Measurements from ENCODE around the gene CD109. TPM values are rescaled to one million over a fixed set of nuclear protein-coding genes. Genes with fewer than 3 reads are reported as not detected.

Gene CD109
- total and polyA plus RNA-seq, 2 experiments from 2014 or later, result 1.5 to 2.1 TPM

- Histone ChIP-seq H3K9me3 (ENCODE audit: low read depth) (no peaks in the 10 kb centered on the region), H3K4me1 (ENCODE audit: low read depth) (no peaks in the 10 kb centered on the region), H3K27me3 (no peaks in the 10 kb centered on the region), H3K27ac (no peak overlapping the region), H3K36me3 (no peaks in the 10 kb centered on the region), H3K4me3 (no peak overlapping the region)
- DNase-seq (ENCODE audit: low read depth in 1 of 2, low spot score in 1 of 2), result no peak
- no peak for TF ChIP-seq CTCF (IDR thresholded peaks at IDR 0.05; ENCODE audit: low read depth, low read length)
Measured at GRCh38 chr6:73784726-73785505, 88.9 kb downstream of the CD109 start.

- Histone ChIP-seq H3K9me3 (ENCODE audit: low read depth) (no peaks in the 10 kb centered on the region), H3K27ac (no peak overlapping the region), H3K36me3 (no peaks in the 10 kb centered on the region), H3K4me3 (no peak overlapping the region), H3K27me3 (no peaks in the 10 kb centered on the region), H3K4me1 (ENCODE audit: low read depth) (no peaks in the 10 kb centered on the region)
- DNase-seq (ENCODE audit: low read depth in 1 of 2, low spot score in 1 of 2), result no peak
- no peak for TF ChIP-seq CTCF (IDR thresholded peaks at IDR 0.05; ENCODE audit: low read depth, low read length)
Measured at GRCh38 chr6:73790574-73790973, 94.6 kb downstream of the CD109 start.

- Histone ChIP-seq H3K4me1 (ENCODE audit: low read depth) (no peaks in the 10 kb centered on the region), H3K27ac (no peak overlapping the region), H3K9me3 (ENCODE audit: low read depth) (no peaks in the 10 kb centered on the region), H3K36me3 (no peaks in the 10 kb centered on the region), H3K27me3 (no peaks in the 10 kb centered on the region), H3K4me3 (no peak overlapping the region)
- TF ChIP-seq CTCF (IDR thresholded peaks at IDR 0.05; ENCODE audit: low read depth, low read length), result no peak
- no peak for DNase-seq (ENCODE audit: low read depth in 1 of 2, low spot score in 1 of 2)
Measured at GRCh38 chr6:73791336-73791735, 95.3 kb downstream of the CD109 start.

- no peaks in the 10 kb centered on the region for H3K9me3 ChIP-seq (ENCODE audit: low read depth)
- no peaks in the 10 kb centered on the region for H3K27me3 ChIP-seq
- no peak overlapping the region for H3K4me3 ChIP-seq
- TF ChIP-seq CTCF (IDR thresholded peaks at IDR 0.05; ENCODE audit: low read depth, low read length), result no peak
- no peaks in the 10 kb centered on the region for H3K36me3 ChIP-seq
- no peaks in the 10 kb centered on the region for H3K4me1 ChIP-seq (ENCODE audit: low read depth)
- no peak for DNase-seq (ENCODE audit: low read depth in 1 of 2, low spot score in 1 of 2)
- no peak overlapping the region for H3K27ac ChIP-seq
Measured at GRCh38 chr6:73792738-73793137, 96.7 kb downstream of the CD109 start.

- no peak overlapping the region for H3K27ac ChIP-seq
- no peak for TF ChIP-seq CTCF (IDR thresholded peaks at IDR 0.05; ENCODE audit: low read depth, low read length)
- no peak for DNase-seq (ENCODE audit: low read depth in 1 of 2, low spot score in 1 of 2)
Measured at GRCh38 chr6:73796881-73797280, 100.9 kb downstream of the CD109 start.

More at GRCh38 chr6:73796881-73797280, 100.9 kb downstream of the CD109 start:
- Histone ChIP-seq H3K27me3 (no peaks in the 10 kb centered on the region), H3K4me3 (no peak overlapping the region), H3K9me3 (ENCODE audit: low read depth) (no peaks in the 10 kb centered on the region), H3K4me1 (ENCODE audit: low read depth) (no peaks in the 10 kb centered on the region), H3K36me3 (no peaks in the 10 kb centered on the region)

Data from cardiac muscle cell (in vitro differentiated cells and primary cell).